Neural progenitor cell (in vitro differentiated cells): Measurements from ENCODE around the gene HOXC12. TPM values are rescaled to one million over a fixed set of nuclear protein-coding genes. Genes with fewer than 3 reads are reported as not detected.

Experiments used
- DNase-seq: peaks from one replicate; pipeline ENCODE4 v3.0.0-alpha.2; 2016; ENCODE audit warnings: low spot score
- H2AFZ ChIP-seq: fragments of 200-600 bp; sonication (generic); replicated peaks from 2 replicates; pipeline ENCODE4 v1.6.1; 2016; ENCODE audit warnings: antibody characterized with exemption
- H3F3A ChIP-seq: fragments of 200-600 bp; sonication (generic); 2 replicates; pipeline ENCODE4 v1.6.1; 2016; ENCODE audit warnings: antibody characterized with exemption, low read depth
- H3K27ac ChIP-seq: fragments of 200-600 bp; sonication (generic); 2 replicates; pipeline ENCODE4 v1.5.1; 2016; ENCODE audit warnings: mild to moderate bottlenecking
- H3K27me3 ChIP-seq: fragments of 200-600 bp; sonication (generic); 2 replicates; pipeline ENCODE4 v1.6.1; 2016; ENCODE audit warnings: mild to moderate bottlenecking, moderate library complexity
- H3K36me3 ChIP-seq: fragments of 200-600 bp; sonication (generic); 2 replicates; pipeline ENCODE4 v1.5.1; 2016
- H3K4me1 ChIP-seq: fragments of 200-600 bp; sonication (generic); 2 replicates; pipeline ENCODE4 v1.6.1; 2016; ENCODE audit warnings: mixed run types
- H3K4me2 ChIP-seq: fragments of 200-600 bp; sonication (generic); 2 replicates; pipeline ENCODE4 v1.6.1; 2016
- H3K4me3 ChIP-seq: fragments of 200-600 bp; sonication (generic); 2 replicates; pipeline ENCODE4 v1.5.1; 2016
- H3K79me2 ChIP-seq: fragments of 200-600 bp; sonication (generic); 2 replicates; pipeline ENCODE4 v1.6.1; 2016; ENCODE audit warnings: low read depth
- H3K9ac ChIP-seq: fragments of 200-600 bp; sonication (generic); 2 replicates; pipeline ENCODE4 v1.6.1; 2016
- H3K9me3 ChIP-seq: fragments of 200-600 bp; sonication (generic); 2 replicates; pipeline ENCODE4 v1.5.1; 2016; ENCODE audit warnings: low read depth
- H4K20me1 ChIP-seq: fragments of 200-600 bp; sonication (generic); 2 replicates; pipeline ENCODE4 v1.6.1; 2016; ENCODE audit warnings: low read depth
- H3K27ac Mint-ChIP-seq: 3 replicates; pipeline ENCODE4 v1.8.0; 2021; ENCODE audit warnings: mixed read lengths
- H3K27me3 Mint-ChIP-seq: 2 replicates; pipeline ENCODE4 v1.8.0; 2022; ENCODE audit warnings: low read depth, mild to moderate bottlenecking, inconsistent platforms, moderate library complexity, mixed read lengths; ENCODE audit not compliant: insufficient read depth
- H3K36me3 Mint-ChIP-seq: 3 replicates; pipeline ENCODE4 v1.8.0; 2021; ENCODE audit warnings: mixed read lengths
- H3K4me1 Mint-ChIP-seq: 3 replicates; pipeline ENCODE4 v1.8.0; 2021; ENCODE audit warnings: mixed read lengths
- H3K4me3 Mint-ChIP-seq: 3 replicates; pipeline ENCODE4 v1.8.0; 2021; ENCODE audit warnings: mild to moderate bottlenecking, moderate library complexity, mixed read lengths
- H3K9me3 Mint-ChIP-seq: 3 replicates; pipeline ENCODE4 v1.8.0; 2020; ENCODE audit warnings: mixed read lengths
- CTCF ChIP-seq: fragments of 200-600 bp; sonication (generic); IDR thresholded peaks from 2 replicates; pipeline ENCODE4 v1.5.1; 2017; ENCODE audit warnings: antibody characterized with exemption, mild to moderate bottlenecking
- EZH2 ChIP-seq: fragments of 200-600 bp; sonication (generic); IDR thresholded peaks from 2 replicates; pipeline ENCODE4 v1.6.1; 2017; ENCODE audit warnings: antibody characterized with exemption, mild to moderate bottlenecking, moderate library complexity
- EZH2phosphoT487 ChIP-seq: fragments of 200-600 bp; sonication (generic); IDR thresholded peaks from 2 replicates; pipeline ENCODE4 v1.6.1; 2017; ENCODE audit warnings: antibody characterized with exemption
- total RNA-seq: library from RNA; depleted of rRNA; stranded (reverse); fragments of >200 nt; gene quantifications from 2 replicates; pipeline ENCODE4 v1.2.3, GENCODE V29; 2015; ENCODE audit warnings: low replicate concordance

Gene HOXC12
- total RNA-seq, 1 donor from 2014 or later = not detected

GRCh38 chr12:53937596-53938325 lies 16.9 kb upstream of the HOXC12 start:
- no peak for DNase-seq
- Histone ChIP-seq H3K4me3 (no peak overlapping the region), H3K9me3 (no peaks in the 10 kb centered on the region), H3K27me3 (peaks cover 100% of the 10 kb centered on the region), H3F3A (no peaks in the 10 kb centered on the region), H3K36me3 (no peaks in the 10 kb centered on the region), H2AFZ (no peak overlapping the region), H3K9ac (no peak overlapping the region), H3K79me2 (no peaks in the 10 kb centered on the region), H3K27ac (no peak overlapping the region), H3K4me2 (peak overlapping the region; percentile 13), H3K4me1 (no peaks in the 10 kb centered on the region), H4K20me1 (peaks cover 25% of the 10 kb centered on the region)
- Mint-ChIP-seq H3K36me3 (no peaks in the 10 kb centered on the region), H3K27ac (no peak overlapping the region), H3K27me3 (peaks cover 91% of the 10 kb centered on the region), H3K4me3 (peak overlapping the region; percentile 48), H3K4me1 (no peaks in the 10 kb centered on the region), H3K9me3 (peaks cover 18% of the 10 kb centered on the region)
- TF ChIP-seq CTCF (no peak), EZH2phosphoT487 (peak; percentile 59), EZH2 (peak; percentile 9)

GRCh38 chr12:53938326-53939140 lies 16.2 kb upstream of the HOXC12 start, which contains the start of gene HOXC13:
Gene HOXC13 (plus strand): TSS chr12:53938831. CDS start chr12:53938907, 76 bp downstream.
- Histone ChIP-seq H2AFZ (no peak within 1 kb of the TSS), H4K20me1 (peaks cover 25% of the 10 kb centered on the region), H3K79me2 (no peaks in the 10 kb centered on the region), H3K4me2 (peak within 1 kb of the TSS; percentile 13), H3K36me3 (no peaks in the 10 kb centered on the region), H3K4me3 (no peak within 1 kb of the TSS), H3K9ac (no peak within 1 kb of the TSS), H3K27ac (no peak within 1 kb of the TSS), H3F3A (no peaks in the 10 kb centered on the region), H3K27me3 (peaks cover 100% of the 10 kb centered on the region), H3K4me1 (no peaks in the 10 kb centered on the region), H3K9me3 (no peaks in the 10 kb centered on the region)
- peak; percentile 91 for TF ChIP-seq EZH2
- no peak for TF ChIP-seq CTCF
- peak; percentile 55 for TF ChIP-seq EZH2phosphoT487
- no peaks in the 10 kb centered on the region for H3K4me1 Mint-ChIP-seq
- H3K27ac Mint-ChIP-seq = no peak within 1 kb of the TSS
- H3K9me3 Mint-ChIP-seq = peaks cover 20% of the 10 kb centered on the region
- peak; percentile 83 for DNase-seq
- peaks cover 91% of the 10 kb centered on the region for H3K27me3 Mint-ChIP-seq
- peak within 1 kb of the TSS; percentile 48 for H3K4me3 Mint-ChIP-seq
- H3K36me3 Mint-ChIP-seq = no peaks in the 10 kb centered on the region

GRCh38 chr12:53939141-53940108 lies 15.3 kb upstream of the HOXC12 start:
- no peak overlapping the region for H3K4me2 ChIP-seq
- Mint-ChIP-seq H3K4me1 (no peaks in the 10 kb centered on the region), H3K27ac (no peak overlapping the region), H3K36me3 (no peaks in the 10 kb centered on the region), H3K4me3 (no peak overlapping the region), H3K27me3 (peaks cover 91% of the 10 kb centered on the region), H3K9me3 (peaks cover 16% of the 10 kb centered on the region)
- TF ChIP-seq EZH2phosphoT487 = peak; percentile 93
- peak; percentile 99 for TF ChIP-seq EZH2
- no peak for TF ChIP-seq CTCF
- no peak overlapping the region for H3K9ac ChIP-seq
- no peaks in the 10 kb centered on the region for H3K9me3 ChIP-seq
- no peaks in the 10 kb centered on the region for H3F3A ChIP-seq
- peaks cover 28% of the 10 kb centered on the region for H4K20me1 ChIP-seq
- no peaks in the 10 kb centered on the region for H3K36me3 ChIP-seq
- no peaks in the 10 kb centered on the region for H3K79me2 ChIP-seq
- peaks cover 100% of the 10 kb centered on the region for H3K27me3 ChIP-seq
- H3K4me1 ChIP-seq = no peaks in the 10 kb centered on the region
- H3K4me3 ChIP-seq = no peak overlapping the region
- no peak overlapping the region for H2AFZ ChIP-seq
- no peak overlapping the region for H3K27ac ChIP-seq
- DNase-seq = peak; percentile 70
